Neural crest cell (in vitro differentiated cells): ENCODE measurements around the gene LRRTM1. TPM values are rescaled to one million over a fixed set of nuclear protein-coding genes. Genes with fewer than 3 reads are reported as not detected.

Experiments used
- DNase-seq: peaks from one replicate; pipeline ENCODE4 v3.0.0; 2021; ENCODE audit warnings: low read depth, mixed read lengths, low spot score
- H3K27ac Mint-ChIP-seq: one replicate; pipeline ENCODE4 v1.8.0; 2021; ENCODE audit warnings: mild to moderate bottlenecking, mixed read lengths; ENCODE audit not compliant: unreplicated experiment
- H3K27me3 Mint-ChIP-seq: 2 replicates; pipeline ENCODE4 v1.8.0; 2021; ENCODE audit warnings: low read depth, mild to moderate bottlenecking, mixed read lengths
- H3K36me3 Mint-ChIP-seq: 2 replicates; pipeline ENCODE4 v1.8.0; 2021; ENCODE audit warnings: low read depth, mild to moderate bottlenecking, mixed read lengths
- H3K4me1 Mint-ChIP-seq: 2 replicates; pipeline ENCODE4 v1.8.0; 2021; ENCODE audit warnings: mixed read lengths
- H3K4me3 Mint-ChIP-seq: one replicate; pipeline ENCODE4 v1.8.0; 2021; ENCODE audit warnings: mild to moderate bottlenecking, mixed read lengths
- H3K9me3 Mint-ChIP-seq: 2 replicates; pipeline ENCODE4 v1.8.0; 2021; ENCODE audit warnings: mixed read lengths
- CTCF ChIP-seq: fragments of 200-600 bp; sonication (generic); conservative IDR thresholded peaks from 2 replicates; pipeline ENCODE4 v1.5.0; 2021; ENCODE audit warnings: antibody characterized with exemption, mild to moderate bottlenecking
- total RNA-seq: library from RNA; stranded (reverse); gene quantifications from 2 replicates; pipeline ENCODE4 v1.2.1, GENCODE V29; 2021

Gene LRRTM1
- total RNA-seq, 1 donor from 2014 or later, result 1.4 TPM

DNA sequence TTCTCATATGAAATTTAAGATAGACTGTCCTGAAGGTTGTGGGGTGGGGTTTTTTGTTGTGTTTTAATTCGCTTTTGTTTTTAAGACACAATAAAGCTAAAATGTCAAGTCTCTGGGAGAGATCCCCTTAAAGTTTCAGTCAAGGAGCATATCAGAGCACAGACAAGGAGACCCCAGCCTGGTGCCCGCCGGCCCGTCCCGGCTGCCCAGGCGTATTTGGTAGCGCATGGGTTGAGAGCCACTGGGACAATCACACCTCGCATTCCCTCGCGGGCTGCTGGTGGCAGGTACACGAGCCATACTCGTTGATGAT lies 2.6 kb downstream of the LRRTM1 start:
- Mint-ChIP-seq H3K27ac (no peak overlapping the region), H3K27me3 (peaks cover 92% of the 10 kb centered on the region), H3K4me3 (peak overlapping the region; percentile 82), H3K4me1 (peaks cover 30% of the 10 kb centered on the region), H3K9me3 (no peaks in the 10 kb centered on the region), H3K36me3 (peaks cover 2% of the 10 kb centered on the region)
- DNase-seq, result no peak
- no peak for TF ChIP-seq CTCF

DNA sequence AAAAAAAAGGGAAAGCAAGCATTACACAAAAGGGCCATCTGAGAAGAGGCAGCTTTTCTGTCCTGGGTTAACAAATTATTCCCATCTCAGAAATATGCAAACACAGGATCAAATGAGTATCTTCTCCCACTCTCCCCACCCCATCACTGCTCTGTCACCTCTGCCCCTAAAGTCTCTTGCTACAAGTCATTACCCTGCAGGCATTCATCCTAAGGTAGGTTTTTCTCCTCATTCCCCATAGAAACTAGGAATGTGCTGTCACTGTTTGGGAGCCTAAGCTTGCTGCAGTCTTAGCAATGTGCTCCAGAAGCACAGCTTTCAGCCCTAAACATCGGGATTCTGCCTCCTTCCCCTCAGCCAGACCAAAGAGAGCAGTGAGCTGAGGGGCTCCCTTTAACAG lies 3.6 kb downstream of the LRRTM1 start:
- TF ChIP-seq CTCF, result no peak
- Mint-ChIP-seq H3K27me3 (peaks cover 89% of the 10 kb centered on the region), H3K36me3 (no peaks in the 10 kb centered on the region), H3K9me3 (no peaks in the 10 kb centered on the region), H3K4me3 (peak overlapping the region; percentile 50), H3K4me1 (peaks cover 24% of the 10 kb centered on the region), H3K27ac (no peak overlapping the region)
- DNase-seq, result no peak

DNA sequence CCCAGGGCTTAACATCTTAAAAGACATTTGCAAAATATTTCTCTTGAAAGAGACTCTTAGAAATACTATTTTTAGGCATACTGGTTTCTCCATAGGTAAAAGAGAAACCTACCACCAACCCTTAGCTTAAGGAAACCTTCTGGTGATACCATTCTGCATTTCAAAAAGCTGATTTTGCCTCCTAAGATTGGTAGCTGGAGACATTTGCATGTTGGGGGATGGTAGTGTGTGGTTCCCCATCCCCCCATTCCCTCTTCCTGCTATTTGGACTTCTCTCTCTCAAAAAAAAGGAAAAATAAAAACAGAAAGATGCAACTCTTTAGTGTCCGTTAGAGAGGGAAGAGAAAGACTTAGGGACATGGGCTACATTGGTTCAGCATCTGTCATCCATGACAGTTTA lies 4.2 kb downstream of the LRRTM1 start:
- H3K4me1 Mint-ChIP-seq, result peaks cover 24% of the 10 kb centered on the region
- no peaks in the 10 kb centered on the region for H3K9me3 Mint-ChIP-seq
- H3K4me3 Mint-ChIP-seq, result peak overlapping the region; percentile 20
- no peak overlapping the region for H3K27ac Mint-ChIP-seq
- no peaks in the 10 kb centered on the region for H3K36me3 Mint-ChIP-seq
- H3K27me3 Mint-ChIP-seq, result peaks cover 84% of the 10 kb centered on the region
- no peak for DNase-seq
- no peak for TF ChIP-seq CTCF

- no peaks in the 10 kb centered on the region for H3K36me3 Mint-ChIP-seq
- no peak overlapping the region for H3K27ac Mint-ChIP-seq
- H3K4me3 Mint-ChIP-seq, result no peak overlapping the region
- DNase-seq, result no peak
- H3K9me3 Mint-ChIP-seq, result no peaks in the 10 kb centered on the region
- TF ChIP-seq CTCF, result no peak
- peaks cover 18% of the 10 kb centered on the region for H3K4me1 Mint-ChIP-seq
- peaks cover 77% of the 10 kb centered on the region for H3K27me3 Mint-ChIP-seq
Measured at GRCh38 chr2:80299661-80300060, 4.9 kb downstream of the LRRTM1 start.

GRCh38 chr2:80298954-80299353 lies 5.6 kb downstream of the LRRTM1 start:
- Mint-ChIP-seq H3K36me3 (no peaks in the 10 kb centered on the region), H3K27me3 (peaks cover 72% of the 10 kb centered on the region), H3K4me3 (no peak overlapping the region), H3K9me3 (no peaks in the 10 kb centered on the region), H3K4me1 (peaks cover 17% of the 10 kb centered on the region), H3K27ac (no peak overlapping the region)
- DNase-seq, result no peak
- no peak for TF ChIP-seq CTCF

DNA sequence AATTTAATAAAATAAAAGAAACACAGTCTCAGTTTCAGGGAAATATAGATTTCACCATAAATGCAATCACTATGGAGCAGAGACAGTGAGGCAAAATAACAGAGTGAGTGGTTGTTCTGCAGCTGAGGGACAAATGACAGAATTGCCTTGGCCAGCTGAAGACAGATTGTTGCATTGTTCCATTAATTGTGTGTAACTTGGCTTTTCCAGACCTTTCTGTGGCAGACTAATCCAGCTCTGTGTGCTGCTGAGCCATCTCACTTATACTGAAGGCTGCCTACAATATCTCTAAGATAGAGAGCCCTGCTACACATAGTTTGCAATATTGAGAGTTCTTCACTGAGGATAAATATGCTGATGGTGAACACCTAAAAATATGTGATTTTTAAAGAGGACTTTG lies 11.5 kb downstream of the LRRTM1 start:
- Mint-ChIP-seq H3K4me3 (no peak overlapping the region), H3K9me3 (no peaks in the 10 kb centered on the region), H3K36me3 (no peaks in the 10 kb centered on the region), H3K27ac (no peak overlapping the region), H3K4me1 (peaks cover 4% of the 10 kb centered on the region), H3K27me3 (peaks cover 19% of the 10 kb centered on the region)
- no peak for TF ChIP-seq CTCF
- no peak for DNase-seq
